ENCODE measurements around the gene DNAH14.

The DNAH14 gene

DNA sequence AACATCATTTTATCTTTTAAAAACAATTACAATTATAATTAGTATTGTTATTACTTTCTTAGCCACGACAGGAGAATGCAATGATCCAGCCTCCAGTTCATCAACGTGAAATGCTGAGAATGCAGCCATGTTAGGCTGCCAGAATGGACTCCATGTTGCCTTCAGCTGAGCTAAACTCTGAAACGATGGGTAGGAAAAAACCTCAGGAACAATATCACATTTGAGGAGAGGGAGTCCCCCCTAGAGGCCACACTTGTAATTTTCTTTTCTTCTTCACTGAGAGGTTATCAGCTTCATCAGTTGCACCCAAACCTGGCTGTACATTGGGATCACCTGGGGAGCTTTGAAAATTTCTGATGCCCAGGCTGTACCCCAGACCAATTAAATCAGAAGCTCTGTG lies 34.6 kb upstream of the DNAH14 start:
- 0 out of 2 replicates have a peak, but pooled peaks have one; percentile 32 for TF ChIP-seq CTCF (IDR thresholded peaks at IDR 0.05; ENCODE audit: borderline replicate concordance, insufficient read depth, low read depth, low read length)
- H3K4me3 ChIP-seq (ENCODE audit: low read depth, low read length) = no peak overlapping the region

GRCh38 chr1:224896130-224896781 lies 33.2 kb upstream of the DNAH14 start:
- no peak for TF ChIP-seq CTCF (IDR thresholded peaks at IDR 0.05; ENCODE audit: borderline replicate concordance, insufficient read depth, low read depth, low read length)
- H3K4me3 ChIP-seq (ENCODE audit: low read depth, low read length) = no peak overlapping the region

- no peak for TF ChIP-seq CTCF (IDR thresholded peaks at IDR 0.05; ENCODE audit: borderline replicate concordance, insufficient read depth, low read depth, low read length)
- H3K4me3 ChIP-seq (ENCODE audit: low read depth, low read length) = no peak overlapping the region
These were observed 31.7 kb upstream of the DNAH14 start for GRCh38 chr1:224897529-224898327.

DNA sequence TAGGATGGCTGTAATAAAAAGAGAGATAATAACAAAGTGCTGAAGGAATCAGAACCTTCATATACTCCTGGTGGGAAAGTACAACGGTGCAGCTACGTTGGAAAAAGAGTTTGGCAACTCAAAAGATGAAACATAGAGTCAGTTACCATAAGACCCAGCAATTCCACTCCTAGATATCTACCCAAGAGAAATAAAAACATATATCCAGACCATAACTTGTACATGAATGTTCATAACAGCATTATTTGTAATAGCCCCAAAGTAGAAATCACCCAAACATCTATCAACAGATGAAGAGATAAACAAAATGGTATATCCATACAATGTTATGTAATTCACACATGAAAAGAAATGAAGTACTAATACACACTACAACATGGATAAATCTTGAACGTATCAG lies 30.5 kb upstream of the DNAH14 start:
- no peak for TF ChIP-seq CTCF (IDR thresholded peaks at IDR 0.05; ENCODE audit: borderline replicate concordance, insufficient read depth, low read depth, low read length)
- no peak overlapping the region for H3K4me3 ChIP-seq (ENCODE audit: low read depth, low read length)

GRCh38 chr1:224900062-224900630 lies 29.3 kb upstream of the DNAH14 start:
- H3K4me3 ChIP-seq (ENCODE audit: low read depth, low read length) = no peak overlapping the region
- no peak for TF ChIP-seq CTCF (IDR thresholded peaks at IDR 0.05; ENCODE audit: borderline replicate concordance, insufficient read depth, low read depth, low read length)

DNA sequence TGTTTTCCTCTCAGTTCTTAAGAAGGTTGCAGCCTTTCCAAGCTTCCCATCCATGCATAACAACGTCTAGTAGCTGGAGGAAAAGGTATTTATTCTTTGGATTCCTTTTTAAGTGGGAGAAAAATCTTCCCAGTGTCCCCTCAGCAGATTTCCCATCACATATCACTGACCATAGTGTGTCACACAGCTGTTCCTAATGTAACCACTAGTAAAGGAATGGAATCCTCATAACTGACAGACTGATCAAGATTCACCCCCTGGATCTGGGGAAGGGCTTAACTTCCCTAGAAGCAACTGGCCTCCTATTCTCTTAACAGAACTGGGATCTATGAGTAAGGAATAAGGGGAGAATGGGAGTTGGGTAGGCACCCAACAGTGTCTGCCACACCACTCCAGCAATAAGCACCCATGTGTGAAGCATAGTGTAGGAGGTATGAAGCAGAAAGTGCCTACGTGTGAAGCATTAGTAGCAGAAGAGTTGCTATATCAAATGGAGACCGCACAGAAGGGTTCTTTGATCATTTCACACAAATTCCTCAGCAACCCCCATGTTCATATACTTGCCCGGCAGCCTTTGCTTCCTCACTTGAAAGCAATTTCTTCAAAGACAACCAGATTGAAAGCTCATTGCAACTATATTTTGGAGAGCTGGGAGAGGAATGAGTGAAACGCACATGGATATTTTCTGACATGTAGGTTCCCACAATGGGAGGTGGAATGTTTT lies 28.2 kb upstream of the DNAH14 start:
- no peak for TF ChIP-seq CTCF (IDR thresholded peaks at IDR 0.05; ENCODE audit: borderline replicate concordance, insufficient read depth, low read depth, low read length)
- no peak overlapping the region for H3K4me3 ChIP-seq (ENCODE audit: low read depth, low read length)
